GM10847 (cell line): Measurements from ENCODE around the gene DTWD2.

ENCODE experiments used
- POLR2A ChIP-seq: IDR thresholded peaks from 2 replicates; pipeline ENCODE4 v1.6.1; 2011; ENCODE audit not compliant: insufficient read length; ENCODE audit errors: extremely low read depth

The DTWD2 gene

DNA sequence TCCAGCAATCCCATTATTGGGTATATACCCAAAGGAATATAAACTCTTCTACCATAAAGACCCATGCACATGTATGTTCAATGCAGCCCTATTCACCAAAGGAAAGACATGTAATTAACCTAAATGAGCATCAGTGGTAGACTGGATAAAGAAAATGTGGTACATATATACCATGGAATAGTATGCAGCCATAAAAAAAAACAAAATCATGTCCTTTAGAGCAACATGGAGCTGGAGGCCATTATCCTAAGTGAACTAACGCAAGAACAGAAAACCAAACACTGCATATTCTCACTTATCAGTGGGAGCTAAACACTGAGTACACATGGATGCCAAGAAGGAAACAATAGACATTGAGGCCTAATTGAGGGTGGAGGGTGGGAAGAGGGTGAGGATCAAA lies 27.8 kb downstream of the DTWD2 start:
- TF ChIP-seq POLR2A: no peak

DNA sequence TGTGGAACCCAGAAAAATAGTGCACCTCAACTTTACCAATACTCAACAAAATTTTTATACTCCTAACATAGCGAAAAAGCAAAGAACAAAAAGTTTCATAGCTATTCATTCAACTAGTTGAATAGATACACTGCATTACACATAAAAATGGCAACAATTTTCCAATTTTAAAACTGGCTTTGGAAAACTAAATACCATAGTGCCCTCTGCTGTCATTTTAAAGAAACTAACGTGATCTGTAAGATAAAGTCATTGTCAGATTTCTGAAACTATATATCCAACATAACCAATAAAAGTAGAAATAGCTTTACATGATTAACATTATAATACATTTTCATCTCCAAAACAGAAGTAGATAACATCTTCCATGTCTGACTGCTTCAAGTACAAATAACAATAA lies 31.6 kb downstream of the DTWD2 start:
- no peak for TF ChIP-seq POLR2A

DNA sequence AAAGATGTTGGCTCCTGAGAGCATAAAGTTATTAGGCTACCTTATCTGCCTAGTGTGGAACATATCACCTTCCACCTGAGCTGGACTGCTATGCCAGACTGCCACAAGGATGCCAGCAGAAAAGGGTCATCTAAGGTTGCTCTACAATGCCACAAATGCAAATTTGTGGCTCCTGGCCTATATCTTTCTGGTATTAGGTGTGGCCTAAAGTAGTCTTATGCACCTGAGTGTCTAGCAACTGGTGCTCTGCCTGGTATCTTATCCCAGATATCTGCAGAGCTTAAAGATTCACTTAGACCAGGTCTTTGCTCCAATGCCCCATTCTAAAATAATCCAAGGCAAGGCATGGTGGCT lies 34.7 kb downstream of the DTWD2 start:
- no peak for TF ChIP-seq POLR2A

DNA sequence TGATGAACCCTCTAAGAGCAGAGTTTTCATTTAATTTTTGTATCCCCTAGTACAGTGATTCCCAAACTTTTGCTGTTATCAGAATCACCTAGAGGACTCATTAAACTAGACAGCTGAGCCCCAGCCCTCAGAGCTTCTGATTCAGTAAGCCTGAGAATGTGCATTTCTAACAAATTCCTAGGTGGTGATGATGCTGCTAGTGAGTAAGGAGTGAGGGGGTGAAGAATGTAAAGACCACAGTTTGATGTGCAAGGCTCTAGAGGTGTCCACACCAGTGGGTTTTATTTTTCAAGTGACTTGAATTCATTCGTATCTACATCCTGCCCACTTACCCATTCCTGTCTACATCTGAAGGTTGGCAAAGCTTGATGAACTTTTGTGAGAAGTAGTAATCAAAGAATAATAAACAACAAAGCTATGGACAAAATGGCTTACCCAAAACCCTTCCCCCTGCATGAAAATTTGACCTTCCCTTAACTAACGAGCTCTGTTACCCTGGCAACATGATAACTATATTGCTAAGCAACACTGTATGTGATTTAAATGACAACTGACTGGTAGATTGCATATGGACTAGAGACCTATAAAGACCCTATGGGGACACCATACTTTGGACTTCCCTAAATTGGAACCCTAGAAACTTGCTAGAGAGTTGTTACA lies 35.2 kb downstream of the DTWD2 start:
- no peak for TF ChIP-seq POLR2A

DNA sequence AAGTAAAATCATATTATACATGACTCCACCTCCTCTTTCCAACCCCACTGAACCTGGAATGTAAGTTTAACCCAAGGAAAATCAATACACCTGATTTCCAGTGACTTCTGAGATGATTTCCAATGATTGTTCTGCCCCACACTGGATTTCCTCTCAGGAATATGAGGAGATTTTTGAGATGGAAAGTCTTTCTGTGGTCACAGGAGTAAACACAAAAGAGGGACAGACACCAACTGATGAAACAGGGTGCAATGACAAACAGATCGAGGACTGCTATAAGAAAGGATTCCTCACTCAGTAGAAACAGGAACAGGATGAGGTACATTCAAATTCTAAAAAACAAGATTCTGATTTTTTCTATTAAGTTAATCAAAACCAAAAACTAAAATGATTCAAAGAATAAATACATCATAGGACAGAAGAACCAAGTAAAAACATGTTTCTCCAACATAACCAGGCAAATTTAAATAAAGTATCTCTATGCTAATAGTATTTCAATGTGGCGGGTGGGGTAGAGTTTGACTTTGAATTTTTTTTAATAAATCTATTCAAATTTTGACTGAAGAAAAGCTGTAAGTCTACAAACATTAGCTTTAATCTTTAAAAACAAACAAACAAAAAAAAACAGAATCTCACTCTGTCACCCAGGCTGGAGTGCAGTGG lies 42.1 kb downstream of the DTWD2 start:
- no peak for TF ChIP-seq POLR2A

DNA sequence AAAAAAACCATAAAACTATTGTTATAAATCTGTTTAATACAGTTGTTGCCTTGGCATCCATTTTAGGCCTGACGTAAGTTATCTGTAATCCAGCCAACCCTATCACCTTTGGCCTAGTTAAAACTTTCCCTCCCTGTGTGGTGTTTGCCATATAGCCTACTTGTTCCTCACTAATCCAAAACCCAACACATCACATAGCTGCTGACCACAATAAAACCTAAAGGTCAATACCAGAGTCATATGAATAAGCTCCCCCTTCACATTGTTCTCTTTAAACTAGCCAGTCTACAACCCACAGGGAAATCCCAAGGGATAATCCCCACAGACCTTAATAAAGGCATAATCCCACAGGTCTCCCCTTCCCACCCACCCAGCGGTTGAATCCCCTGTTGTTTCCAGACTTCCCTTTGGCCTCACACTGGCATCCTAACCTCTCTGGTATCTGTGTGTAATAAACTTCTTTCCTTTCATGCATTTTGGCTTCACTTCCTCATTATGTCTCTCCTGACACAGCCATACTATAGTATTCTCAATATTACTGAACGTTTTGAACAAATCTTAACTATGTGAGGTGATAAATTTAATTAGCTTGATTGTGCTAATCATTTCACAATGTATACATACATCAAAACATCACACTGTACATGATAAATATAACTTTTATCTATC lies 50.8 kb downstream of the DTWD2 start:
- no peak for TF ChIP-seq POLR2A

DNA sequence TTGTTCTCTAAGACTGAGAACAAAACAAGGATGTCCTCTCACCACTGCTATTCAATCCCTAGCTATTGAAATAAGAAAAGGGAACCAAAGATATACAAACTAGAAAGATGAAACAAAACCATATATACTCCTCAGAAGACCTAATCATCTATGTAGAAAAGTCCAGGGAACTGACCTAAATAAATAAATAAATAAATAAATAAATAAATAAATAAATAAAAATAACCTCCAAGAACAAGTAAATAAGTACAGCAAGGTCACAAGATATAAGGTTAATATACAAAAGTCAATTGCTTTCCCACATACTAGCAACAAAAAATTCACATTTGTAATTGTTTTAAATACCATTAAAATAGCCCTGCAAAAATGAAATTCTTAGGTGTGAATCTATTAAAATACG lies 54.6 kb downstream of the DTWD2 start:
- no peak for TF ChIP-seq POLR2A

DNA sequence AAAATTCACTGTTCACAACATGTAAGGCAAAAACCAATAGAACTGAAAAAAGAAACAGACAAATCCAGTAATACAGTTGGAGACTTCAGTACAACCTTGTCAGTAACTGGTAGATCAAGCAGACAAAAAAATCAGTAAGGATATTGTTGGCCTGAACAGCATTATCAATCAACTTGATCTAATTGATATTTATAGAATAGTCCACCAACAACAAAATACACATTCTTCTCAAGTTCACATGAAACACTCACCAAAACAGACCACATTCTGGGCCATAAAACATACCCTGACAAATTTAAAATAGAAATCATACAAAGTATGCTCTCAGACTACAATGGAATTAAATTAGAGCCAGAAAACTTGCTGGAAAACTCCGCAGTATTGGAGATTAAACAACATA lies 56.8 kb downstream of the DTWD2 start:
- no peak for TF ChIP-seq POLR2A

DNA sequence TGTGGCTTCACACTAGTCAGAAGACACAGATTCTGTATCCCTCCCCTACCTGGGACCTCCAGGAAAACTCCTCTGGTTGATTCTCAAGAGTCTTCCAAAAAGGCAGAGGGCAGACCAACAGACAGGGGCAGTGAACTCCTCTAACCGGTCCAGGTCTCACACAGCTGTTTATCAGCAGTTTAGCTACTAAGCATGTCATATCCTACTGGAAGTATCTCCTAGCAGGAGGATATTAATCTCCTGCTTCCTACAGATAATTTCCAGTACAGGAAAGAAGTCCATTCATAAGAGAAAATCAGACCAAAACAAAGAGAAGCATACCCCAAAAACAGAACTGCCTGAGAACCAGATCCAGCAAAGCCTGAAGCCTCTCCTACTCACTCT lies 64.3 kb downstream of the DTWD2 start:
- no peak for TF ChIP-seq POLR2A

DNA sequence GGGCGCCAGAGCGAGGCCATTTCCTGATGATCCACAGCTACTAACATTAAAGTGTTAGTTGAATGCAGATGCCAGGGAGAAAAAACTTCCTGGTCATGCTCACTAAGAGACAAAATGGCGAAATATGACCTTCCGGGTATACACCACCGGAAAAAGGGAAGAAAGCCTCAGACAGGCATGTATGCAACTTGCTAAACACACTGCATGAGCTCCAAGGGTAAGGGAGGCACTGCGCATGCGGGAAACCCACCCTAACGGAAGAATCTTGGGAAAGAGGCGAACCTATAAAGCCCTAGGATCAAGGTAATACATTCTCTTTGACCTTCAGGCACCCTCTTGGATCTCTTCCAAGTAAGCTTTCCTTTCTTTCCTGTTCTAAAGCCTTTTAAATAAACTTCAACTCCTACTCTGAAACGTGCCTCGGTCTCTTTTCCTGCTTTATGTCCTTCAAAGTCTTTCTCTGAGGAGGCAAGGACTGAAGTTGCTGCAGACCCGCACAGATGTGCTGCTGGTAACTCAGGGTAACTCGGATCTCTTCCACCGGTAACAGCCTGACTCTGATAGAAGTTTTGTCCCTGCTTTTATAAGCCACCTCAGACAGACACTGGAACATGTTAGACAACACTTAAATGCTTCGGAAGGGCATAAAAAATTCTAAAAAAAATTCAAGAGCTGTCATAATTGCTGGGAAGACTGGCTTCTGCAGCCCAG lies 64.9 kb downstream of the DTWD2 start:
- no peak for TF ChIP-seq POLR2A

DNA sequence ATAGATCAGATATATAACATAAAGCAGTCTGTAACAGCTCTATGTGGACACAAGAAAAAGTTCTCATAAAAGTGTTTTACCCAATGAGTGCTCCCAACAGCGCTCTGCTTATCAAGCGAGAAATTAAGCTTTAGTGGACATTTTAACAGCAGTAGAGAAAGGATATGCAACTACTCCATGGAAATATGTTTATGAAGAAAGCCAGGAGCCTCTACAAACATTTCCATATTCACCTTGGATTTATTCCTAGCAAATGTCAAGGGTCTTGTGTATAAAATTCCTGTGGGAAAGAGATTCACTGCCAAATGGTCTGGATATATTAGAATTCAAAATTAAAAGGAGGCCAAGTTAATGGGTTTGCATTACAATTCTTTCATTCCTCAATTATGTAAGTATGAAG lies 66.5 kb downstream of the DTWD2 start:
- TF ChIP-seq POLR2A: no peak

DNA sequence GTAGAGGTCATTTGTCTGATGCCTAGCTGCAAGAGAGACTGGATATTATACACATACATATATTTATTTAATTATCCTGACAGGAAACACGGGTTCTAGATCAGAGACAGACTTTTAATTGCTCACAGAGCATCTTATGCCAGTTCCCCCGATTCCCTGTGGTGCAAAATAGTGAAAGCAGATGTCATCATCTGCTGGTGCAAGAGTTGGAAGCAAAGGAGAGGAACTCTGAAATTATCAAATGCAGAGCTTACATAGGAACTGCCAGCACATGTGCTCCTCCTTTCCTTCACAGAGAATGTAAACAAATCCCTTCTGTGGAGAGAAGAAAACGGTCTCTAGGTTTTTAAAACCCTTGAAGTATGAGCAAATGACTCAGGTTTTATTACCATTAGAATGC lies 69.3 kb downstream of the DTWD2 start:
- TF ChIP-seq POLR2A: no peak

DNA sequence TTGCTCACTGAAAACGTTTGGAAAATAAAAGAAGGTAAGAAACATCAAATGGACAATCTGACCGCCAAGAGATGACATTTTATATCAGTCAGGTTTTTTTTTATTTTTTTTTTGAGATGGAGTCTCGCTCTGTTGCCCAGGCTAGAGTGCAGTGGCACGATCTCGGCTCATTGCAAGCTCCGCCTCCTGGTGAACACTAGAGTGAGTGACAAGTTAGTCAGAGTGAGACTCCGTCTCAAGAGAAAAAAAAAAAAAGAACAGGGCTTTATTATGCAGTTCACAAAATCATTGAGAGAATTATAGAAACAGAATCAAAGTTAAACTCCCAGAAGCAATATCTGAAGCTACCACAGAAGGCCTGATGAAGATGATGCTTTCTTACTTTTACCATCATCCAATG lies 70.1 kb downstream of the DTWD2 start:
- TF ChIP-seq POLR2A: no peak

DNA sequence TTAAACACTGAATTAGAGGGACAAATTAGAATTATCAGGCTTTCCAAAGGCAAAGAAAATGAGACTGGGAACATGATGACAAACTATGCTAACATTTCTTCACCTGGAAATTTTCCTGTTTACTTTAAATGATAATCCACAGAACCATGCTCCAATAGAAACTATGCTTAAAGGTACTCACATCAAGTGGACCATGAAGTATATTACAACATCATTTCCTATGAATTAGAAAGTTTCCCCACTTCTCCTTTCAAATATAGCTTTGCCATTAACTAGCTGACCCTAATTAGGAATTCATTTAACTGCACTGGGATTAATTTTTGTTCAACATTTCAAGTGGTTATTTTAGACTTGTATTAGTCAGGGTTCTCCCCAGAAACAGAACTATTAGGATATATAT lies 81.4 kb downstream of the DTWD2 start:
- no peak for TF ChIP-seq POLR2A

DNA sequence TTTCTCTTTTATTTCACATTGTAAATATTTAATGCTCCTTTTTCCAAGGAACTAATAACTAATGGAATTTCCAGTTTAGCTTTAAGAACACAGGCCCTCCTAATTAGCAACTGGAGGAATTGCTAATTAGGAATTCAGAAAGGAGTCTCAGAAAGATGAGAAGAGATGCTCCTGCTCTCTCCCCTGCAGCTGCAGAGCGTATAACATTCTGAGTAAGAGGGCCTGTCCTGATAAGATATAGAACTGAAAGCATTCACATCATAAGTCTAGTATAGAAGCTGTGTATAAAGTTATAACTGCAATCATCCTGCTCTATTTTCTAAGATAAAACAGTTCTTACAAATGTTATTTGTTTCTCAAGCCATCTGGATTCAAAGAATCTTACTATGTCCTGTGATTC lies 83.2 kb downstream of the DTWD2 start:
- no peak for TF ChIP-seq POLR2A
